Measurements from ENCODE around the gene DYNLT2.
"Not testable (repeated sequence)": the region's sequence is repeated elsewhere in the genome, so short reads cannot be mapped to it uniquely, and the experiment has no call there.

DYNLT2 gene

DNA sequence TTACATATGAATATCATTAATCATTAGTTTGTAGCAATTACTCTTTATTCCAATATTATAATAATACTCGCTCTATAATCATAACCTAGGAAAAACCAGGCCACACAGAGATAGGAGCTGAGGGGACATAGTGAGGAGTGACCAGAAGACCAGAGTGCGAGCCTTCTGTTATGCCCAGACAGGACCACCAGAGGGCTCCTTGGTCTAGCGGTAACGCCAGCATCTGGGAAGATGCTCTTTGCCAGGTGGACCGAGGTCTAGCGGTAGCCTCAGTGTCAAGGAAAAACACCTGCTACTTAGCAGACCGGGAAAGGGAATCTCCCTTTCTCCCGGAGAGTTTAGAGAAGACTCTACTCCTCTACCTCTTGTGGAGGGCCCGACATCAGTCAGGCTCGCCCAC lies 54.3 kb downstream of the DYNLT2 start:
- DNase-seq = not testable (repeated sequence)

DNA sequence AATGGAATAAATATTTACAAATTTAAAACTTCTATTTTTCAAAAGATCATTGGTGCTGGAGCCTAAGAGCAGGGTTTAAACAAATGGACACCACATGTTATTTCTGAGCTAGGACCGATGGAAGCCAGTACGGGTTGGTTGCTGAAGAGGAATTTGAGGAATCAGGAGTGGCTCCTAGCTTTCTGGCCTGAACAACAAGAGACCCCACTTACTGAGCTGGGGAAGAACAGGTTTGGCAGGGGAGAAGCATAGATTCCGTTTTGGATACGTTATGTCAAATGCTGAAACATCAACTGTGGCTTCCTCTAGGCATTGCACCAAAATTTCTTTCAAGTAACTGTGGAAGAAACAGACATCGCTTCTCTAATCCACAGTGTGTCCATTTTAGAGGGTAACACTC lies 56.2 kb downstream of the DYNLT2 start:
- no peak for DNase-seq

DNA sequence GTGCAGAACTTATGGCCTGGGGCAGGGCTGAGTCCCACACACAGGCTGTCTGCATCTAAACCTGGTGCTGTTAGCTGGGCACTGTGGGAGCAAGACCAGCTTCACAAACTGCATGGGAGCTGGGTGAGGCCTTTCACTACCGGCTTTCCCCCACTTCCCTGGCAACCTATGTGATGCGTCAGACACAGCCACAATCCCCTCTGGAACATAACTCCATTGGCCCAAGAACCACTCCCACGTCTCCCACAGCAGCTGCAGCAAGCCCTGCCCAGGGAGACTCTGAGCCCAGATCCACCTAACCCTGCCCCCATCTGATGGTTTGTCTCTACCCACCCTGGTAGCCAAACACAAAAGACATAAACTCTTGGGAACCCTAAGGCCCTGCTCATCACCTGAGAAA lies 58.9 kb downstream of the DYNLT2 start:
- no peak for DNase-seq

DNA sequence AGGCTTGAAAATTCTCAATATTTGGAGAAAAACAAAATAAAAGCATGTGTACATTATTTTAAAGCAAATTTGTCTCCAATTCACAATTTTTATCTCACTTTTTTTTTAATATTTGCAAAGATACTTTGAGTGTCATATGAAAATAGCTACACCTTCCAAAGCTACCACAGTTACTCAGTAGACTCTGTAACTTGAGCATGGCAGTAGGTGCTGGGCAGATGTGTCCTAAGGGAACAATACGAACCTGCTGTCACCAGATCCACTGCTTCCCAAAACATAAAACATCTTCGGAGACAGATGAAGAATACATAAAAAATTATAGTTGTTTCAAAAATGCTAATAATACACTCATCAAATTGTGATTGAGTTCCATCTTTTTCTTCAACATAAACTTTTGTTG lies 60.1 kb downstream of the DYNLT2 start:
- DNase-seq = no peak

Measured in inflammatory macrophage (primary cell).